ENCODE results near the gene NMB. TPM values are rescaled to one million over a fixed set of nuclear protein-coding genes. Genes with fewer than 3 reads are reported as not detected.
"Not testable (repeated sequence)": the region's sequence is repeated elsewhere in the genome, so short reads cannot be mapped to it uniquely, and the experiment has no call there.

NMB gene, protein sequence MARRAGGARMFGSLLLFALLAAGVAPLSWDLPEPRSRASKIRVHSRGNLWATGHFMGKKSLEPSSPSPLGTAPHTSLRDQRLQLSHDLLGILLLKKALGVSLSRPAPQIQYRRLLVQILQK
- polyA plus RNA-seq: 10 to 100 TPM in 1 of 3 donors, 1 to 10 TPM in 2; 3.2 to 10.8 (median 10.0) TPM

DNA sequence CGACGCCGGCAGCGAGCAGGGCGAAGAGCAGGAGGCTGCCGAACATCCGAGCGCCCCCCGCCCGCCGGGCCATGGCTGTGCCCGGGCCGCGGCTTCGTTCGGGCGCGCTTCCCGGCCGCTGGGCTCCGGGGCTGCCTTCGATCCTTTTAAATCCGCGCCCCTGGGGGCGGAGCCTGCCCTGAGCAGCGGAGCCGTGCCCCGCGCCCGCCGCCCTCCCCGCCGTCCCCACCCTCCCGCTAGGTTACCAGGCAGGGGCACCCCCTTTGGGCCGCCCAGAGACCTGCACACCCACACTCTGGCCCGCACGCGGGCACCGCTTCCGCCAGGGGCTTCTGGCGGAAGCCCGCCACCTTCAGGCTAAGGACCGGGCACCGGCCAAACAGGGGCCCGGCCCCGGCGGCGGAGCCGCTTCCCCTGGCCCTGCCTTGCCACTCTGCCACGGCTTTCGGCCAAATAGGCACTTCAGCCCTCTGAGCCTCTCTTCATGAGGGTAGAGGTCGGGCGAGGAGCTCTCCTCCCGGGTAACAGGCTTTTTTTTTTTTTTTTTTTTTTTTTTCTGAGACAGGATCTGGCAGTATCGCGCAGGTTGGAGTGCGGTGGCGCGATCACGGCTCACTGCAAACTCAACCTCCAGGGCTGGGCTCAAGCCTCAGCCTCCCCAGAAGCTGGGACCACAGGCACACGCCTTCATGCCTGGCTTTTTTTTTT, at the start of gene NMB:
Gene NMB, minus strand, starts transcription at position 120 of the 708 bp plus-strand sequence. Its CDS starts 47 bp downstream, at position 73.
- peak; percentile 86 to 89 (median 88) for DNase-seq
- Mint-ChIP-seq H3K36me3 (no peaks in the 10 kb centered on the region), H3K9me3 (no peaks in the 10 kb centered on the region), H3K27ac (peak within 1 kb of the TSS; percentile 73 to 88 (median 82)), H3K4me3 (peak within 1 kb of the TSS; percentile 81 to 88 (median 83)), H3K27me3 (ENCODE audit: low read depth in 3 of 3) (peaks cover 9 to 20% (median 11%) of the 10 kb centered on the region in 3 donors), H3K4me1 (peaks cover 44 to 64% of the 10 kb centered on the region in 2 donors)

DNA sequence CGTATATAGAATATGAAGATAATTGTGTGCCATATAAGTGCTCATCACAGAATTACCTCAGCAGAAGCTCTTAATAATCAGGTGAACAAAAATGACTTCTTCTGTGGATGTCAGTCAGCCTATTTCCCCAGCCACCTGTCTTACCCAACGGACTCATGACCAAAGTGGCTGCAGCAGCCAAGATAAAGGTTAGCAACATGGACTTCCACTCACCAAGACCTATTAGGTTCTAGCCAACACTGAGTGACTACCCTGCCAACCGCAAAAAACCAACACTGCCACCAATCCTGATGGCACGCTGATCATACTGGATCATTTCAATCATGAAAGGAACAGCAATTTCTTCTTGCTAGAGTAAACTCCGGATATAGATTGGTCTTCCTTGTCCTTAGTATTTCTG, 45.8 kb upstream of the NMB start:
- peaks cover 0 to 5% (median 0%) of the 10 kb centered on the region in 3 donors for H3K36me3 Mint-ChIP-seq
- peaks cover 59 to 80% of the 10 kb centered on the region in 2 donors for H3K4me1 Mint-ChIP-seq
- H3K9me3 Mint-ChIP-seq: no peaks in the 10 kb centered on the region
- DNase-seq: no peak
- H3K4me3 Mint-ChIP-seq: no peak overlapping the region
- no peaks in the 10 kb centered on the region for H3K27me3 Mint-ChIP-seq (ENCODE audit: low read depth in 3 of 3)
- peak overlapping the region in 4 of 6 donors; percentile 36 to 84 (median 75) for H3K27ac Mint-ChIP-seq

DNA sequence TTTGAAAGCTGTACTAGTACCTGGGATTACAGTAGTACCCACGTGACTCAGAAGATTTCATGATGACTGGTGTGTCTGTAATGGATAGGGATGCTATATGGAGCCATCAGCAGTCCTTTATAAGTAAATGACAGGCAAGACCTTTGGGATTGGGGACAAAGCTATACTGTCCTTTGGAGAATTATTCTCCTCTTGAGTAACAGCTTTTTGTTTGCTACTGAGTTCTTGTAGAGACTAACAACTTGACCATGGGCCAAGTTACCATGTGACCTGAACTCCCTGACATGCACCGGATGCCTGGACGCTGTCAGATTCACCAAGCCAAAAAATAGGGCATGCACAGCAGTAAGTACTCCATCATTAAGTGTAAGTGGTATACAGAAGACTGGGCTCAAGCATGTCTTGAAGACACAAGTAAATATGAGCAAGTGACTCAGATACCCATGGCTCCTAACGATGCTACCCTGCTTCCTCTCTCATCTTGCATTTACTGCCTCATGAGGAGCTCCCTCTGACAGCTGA, 45.0 kb upstream of the NMB start:
- no peak overlapping the region for H3K4me3 Mint-ChIP-seq
- peaks cover 57 to 80% of the 10 kb centered on the region in 2 donors for H3K4me1 Mint-ChIP-seq
- no peaks in the 10 kb centered on the region for H3K9me3 Mint-ChIP-seq
- H3K27me3 Mint-ChIP-seq (ENCODE audit: low read depth in 3 of 3): no peaks in the 10 kb centered on the region
- no peak for DNase-seq
- peaks cover 0 to 3% (median 0%) of the 10 kb centered on the region in 3 donors for H3K36me3 Mint-ChIP-seq
- peak overlapping the region; percentile 21 to 84 (median 52) for H3K27ac Mint-ChIP-seq

DNA sequence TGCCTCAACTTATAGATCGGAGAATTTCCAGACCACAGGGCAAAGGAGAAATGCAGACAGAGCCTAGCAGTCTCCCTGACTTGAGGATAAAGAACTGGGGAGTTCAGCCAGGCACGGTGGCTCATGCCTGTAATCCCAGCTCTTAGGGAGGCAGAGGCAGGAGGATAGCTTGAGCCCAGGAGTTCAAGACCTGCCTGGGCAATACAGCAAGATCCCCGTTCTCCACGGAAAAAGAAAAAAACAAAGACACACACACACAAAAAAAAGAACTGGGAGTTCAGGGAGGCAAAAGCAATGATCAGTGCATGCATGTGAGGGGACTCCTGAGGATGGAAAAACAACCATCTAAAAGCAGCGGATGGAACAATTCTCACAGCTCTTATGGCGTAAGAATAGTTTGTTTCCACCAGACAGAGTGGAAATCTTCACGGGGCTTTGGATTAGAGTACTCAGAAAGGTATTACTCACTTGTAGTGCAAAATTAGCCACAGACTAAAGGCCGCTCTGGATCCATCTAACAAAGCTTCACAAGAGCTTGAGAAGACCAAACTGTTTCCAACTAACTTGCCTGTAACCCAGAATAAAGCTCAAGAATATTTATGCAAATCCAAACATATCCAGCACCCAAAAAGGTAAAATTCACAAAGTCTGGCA, 41.7 kb upstream of the NMB start:
- Mint-ChIP-seq H3K27me3 (ENCODE audit: low read depth in 3 of 3) (no peaks in the 10 kb centered on the region), H3K4me3 (peak overlapping the region in 1 of 5 donors; percentile 2), H3K9me3 (no peaks in the 10 kb centered on the region), H3K4me1 (peaks cover 61 to 81% of the 10 kb centered on the region in 2 donors), H3K27ac (peak overlapping the region in 5 of 6 donors; percentile 1 to 53 (median 5)), H3K36me3 (peaks cover 0 to 3% (median 0%) of the 10 kb centered on the region in 3 donors)
- no peak for DNase-seq

DNA sequence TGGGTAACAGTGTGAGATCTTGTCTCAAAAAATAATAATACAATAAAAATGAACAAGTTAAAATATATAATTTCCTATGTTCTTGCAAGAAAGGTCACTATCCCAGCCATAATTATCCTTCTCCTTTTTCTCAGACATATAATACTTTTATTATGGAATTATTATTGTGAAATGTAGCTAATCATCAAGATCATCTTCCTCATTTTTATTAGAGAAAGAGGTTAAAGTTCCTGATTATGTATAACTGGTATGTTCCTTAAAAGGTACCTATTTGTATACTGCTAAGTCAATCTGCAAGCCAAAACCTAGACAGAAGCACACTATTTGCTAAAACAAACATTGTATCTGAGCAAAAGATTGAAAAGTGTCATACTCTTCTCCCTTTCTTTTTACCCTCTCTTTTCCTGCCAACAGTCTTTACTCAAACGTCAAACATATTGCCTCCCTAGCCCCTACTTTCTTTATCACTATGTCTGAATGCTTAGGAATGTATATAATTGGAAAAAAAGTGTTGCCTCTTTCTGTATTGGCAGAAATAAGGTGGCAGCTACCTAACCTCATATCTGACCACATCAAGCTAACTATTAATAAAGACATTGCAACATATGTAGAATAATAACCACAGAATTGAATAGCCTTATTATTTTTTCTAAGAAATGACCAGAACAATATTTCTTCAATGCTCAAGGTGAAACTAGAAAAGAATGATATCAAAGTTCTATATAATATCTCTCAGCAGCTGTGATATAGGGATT, 39.4 kb upstream of the NMB start:
- Mint-ChIP-seq H3K36me3 (peaks cover 0 to 3% (median 0%) of the 10 kb centered on the region in 3 donors), H3K4me1 (peaks cover 48 to 69% of the 10 kb centered on the region in 2 donors), H3K9me3 (no peaks in the 10 kb centered on the region), H3K4me3 (peak overlapping the region in 1 of 5 donors; percentile 11), H3K27ac (peak overlapping the region; percentile 13 to 70 (median 55)), H3K27me3 (ENCODE audit: low read depth in 3 of 3) (peaks cover 0 to 2% (median 0%) of the 10 kb centered on the region in 3 donors)
- DNase-seq: no peak

DNA sequence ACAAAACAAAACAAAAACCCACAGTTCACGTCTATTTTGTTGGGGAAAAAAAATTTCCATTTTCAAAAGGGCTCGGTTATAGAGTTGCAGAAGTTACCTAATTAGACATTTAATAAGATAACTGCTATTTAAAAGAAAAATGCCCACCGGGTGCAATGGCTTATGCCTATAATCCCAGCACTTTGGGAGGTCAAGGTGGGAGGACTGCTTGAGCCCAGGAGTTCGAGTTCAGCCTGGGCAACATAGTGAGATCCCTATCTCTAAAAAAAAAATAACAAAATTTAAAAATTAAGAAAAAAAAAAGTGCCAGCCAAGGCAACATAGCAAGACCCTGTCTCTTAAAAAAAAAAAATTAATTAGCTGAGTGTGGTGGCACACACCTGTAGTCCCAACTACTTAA, 38.8 kb upstream of the NMB start:
- DNase-seq: no peak
- no peak overlapping the region for H3K4me3 Mint-ChIP-seq
- H3K4me1 Mint-ChIP-seq: peaks cover 52 to 74% of the 10 kb centered on the region in 2 donors
- H3K27me3 Mint-ChIP-seq (ENCODE audit: low read depth in 3 of 3): peaks cover 0 to 2% (median 0%) of the 10 kb centered on the region in 3 donors
- H3K27ac Mint-ChIP-seq: no peak overlapping the region
- no peaks in the 10 kb centered on the region for H3K9me3 Mint-ChIP-seq
- peaks cover 0 to 4% (median 0%) of the 10 kb centered on the region in 3 donors for H3K36me3 Mint-ChIP-seq

DNA sequence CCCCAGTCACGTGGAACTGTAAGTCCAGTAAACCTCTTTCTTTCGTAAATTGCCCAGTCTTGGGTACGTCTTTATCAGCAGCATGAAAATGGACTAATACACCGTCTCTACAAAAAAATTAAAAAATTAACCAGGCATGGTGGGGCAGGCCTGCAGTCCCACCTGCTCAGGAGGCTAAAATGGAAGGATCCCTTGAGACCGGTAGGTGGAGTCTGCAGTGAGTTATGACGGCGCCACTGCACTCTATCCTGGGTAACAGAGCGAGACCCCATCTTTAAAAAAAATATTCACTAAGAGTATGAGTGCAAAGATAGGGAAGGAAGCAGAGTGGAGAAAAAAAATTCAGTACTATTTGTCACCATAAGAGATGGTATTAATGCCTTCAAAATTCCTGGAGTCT, 32.3 kb upstream of the NMB start:
- peak overlapping the region in 3 of 6 donors; percentile 5 to 66 (median 22) for H3K27ac Mint-ChIP-seq
- peaks cover 7 to 18% (median 8%) of the 10 kb centered on the region in 3 donors for H3K36me3 Mint-ChIP-seq
- peaks cover 0 to 4% (median 0%) of the 10 kb centered on the region in 3 donors for H3K27me3 Mint-ChIP-seq (ENCODE audit: low read depth in 3 of 3)
- no peak for DNase-seq
- peaks cover 20 to 34% of the 10 kb centered on the region in 2 donors for H3K4me1 Mint-ChIP-seq
- no peaks in the 10 kb centered on the region for H3K9me3 Mint-ChIP-seq
- H3K4me3 Mint-ChIP-seq: no peak overlapping the region

DNA sequence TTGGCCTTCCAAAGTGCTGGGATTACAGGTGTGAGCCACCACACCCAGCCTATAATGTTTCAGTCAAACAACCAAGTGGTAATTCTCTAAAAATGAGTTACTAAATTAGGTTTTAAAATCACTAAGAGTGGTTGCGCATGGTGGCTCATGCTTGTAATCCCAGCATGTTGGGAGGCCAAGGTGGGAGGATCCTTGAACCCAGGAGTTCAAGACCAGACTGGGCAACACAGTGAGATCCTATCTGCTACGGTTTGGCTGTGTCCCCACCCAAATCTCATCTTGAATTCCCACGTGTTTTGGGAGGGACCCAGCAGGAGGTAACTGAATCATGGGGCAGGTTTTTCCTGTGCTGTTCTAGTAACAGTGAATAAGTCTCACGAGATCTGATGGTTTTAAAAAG, 31.9 kb upstream of the NMB start:
- H3K4me3 Mint-ChIP-seq: no peak overlapping the region
- peak overlapping the region in 1 of 6 donors; percentile 66 for H3K27ac Mint-ChIP-seq
- peaks cover 7 to 18% (median 8%) of the 10 kb centered on the region in 3 donors for H3K36me3 Mint-ChIP-seq
- no peaks in the 10 kb centered on the region for H3K9me3 Mint-ChIP-seq
- peaks cover 0 to 4% (median 0%) of the 10 kb centered on the region in 3 donors for H3K27me3 Mint-ChIP-seq (ENCODE audit: low read depth in 3 of 3)
- DNase-seq: no peak
- peaks cover 20 to 34% of the 10 kb centered on the region in 2 donors for H3K4me1 Mint-ChIP-seq

DNA sequence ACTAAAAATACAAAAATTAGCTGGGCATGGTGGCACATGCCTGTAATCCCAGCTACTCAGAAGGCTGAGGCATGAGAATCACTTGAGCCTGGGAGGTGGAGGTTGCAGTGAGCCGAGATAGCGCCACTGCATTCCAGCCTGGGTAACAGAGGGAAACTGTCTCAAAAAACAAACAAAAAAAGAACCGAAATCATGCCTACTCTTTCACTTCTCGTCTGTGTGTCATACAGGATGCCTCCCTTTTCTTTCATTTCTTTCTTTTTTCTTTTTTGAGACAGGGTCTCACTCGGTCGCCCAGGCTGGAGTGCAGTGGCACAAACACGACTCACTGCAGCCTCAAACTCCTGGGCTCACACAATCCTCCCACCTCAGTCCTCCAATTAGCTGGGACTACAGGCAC, 28.4 kb upstream of the NMB start:
- H3K36me3 Mint-ChIP-seq: peaks cover 7 to 20% (median 11%) of the 10 kb centered on the region in 3 donors
- not testable (repeated sequence) for H3K4me3 Mint-ChIP-seq; DNase-seq; H3K27me3 Mint-ChIP-seq (ENCODE audit: low read depth in 3 of 3); H3K27ac Mint-ChIP-seq; H3K9me3 Mint-ChIP-seq
- peaks cover 18 to 29% of the 10 kb centered on the region in 2 donors for H3K4me1 Mint-ChIP-seq

DNA sequence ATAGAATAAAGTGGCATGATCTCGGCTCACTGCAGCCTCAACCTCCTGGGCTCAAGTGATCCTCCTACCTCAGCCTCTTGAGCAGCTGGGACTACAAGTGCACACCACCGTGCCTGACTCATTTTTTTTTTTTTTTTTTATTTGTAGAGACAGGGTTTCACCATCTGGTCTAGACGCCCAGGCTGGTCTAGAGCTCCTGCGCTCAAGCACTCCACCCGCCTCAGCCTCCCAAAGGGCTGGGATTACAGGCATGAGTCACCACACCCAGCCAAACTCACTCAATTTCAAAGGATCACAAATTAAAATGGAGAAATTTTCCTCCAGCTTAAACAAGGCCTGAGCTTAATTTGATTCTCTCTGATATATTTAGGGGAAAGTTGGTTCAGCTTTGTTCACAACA, 27.3 kb upstream of the NMB start:
- no peak for DNase-seq
- Mint-ChIP-seq H3K4me3 (no peak overlapping the region), H3K27me3 (ENCODE audit: low read depth in 3 of 3) (peaks cover 0 to 2% (median 2%) of the 10 kb centered on the region in 3 donors), H3K4me1 (peaks cover 16 to 20% of the 10 kb centered on the region in 2 donors), H3K27ac (peak overlapping the region in 1 of 6 donors; percentile 34), H3K9me3 (no peaks in the 10 kb centered on the region), H3K36me3 (peaks cover 6 to 18% (median 10%) of the 10 kb centered on the region in 3 donors)

DNA sequence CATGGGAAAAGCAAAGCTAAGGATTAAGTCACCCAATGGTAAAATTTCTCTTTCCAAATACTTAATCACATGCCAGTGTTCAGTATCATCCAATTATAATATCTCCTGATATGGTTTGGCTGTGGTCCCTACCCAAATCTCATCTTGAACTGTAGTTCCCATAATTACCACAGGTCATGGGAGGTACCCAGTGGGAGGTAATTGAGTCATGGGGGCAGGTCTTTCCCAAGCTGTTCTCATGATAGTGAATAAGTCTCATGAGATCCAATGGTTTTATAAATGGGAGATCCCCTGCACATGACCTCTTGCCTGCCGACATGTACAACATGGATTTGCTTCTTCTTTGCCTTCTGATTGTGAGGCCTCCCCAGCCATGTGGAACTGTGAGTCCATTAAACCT, 26.1 kb upstream of the NMB start:
- H3K4me3 Mint-ChIP-seq: no peak overlapping the region
- H3K27me3 Mint-ChIP-seq (ENCODE audit: low read depth in 3 of 3): peaks cover 0 to 2% (median 2%) of the 10 kb centered on the region in 3 donors
- peaks cover 14 to 16% of the 10 kb centered on the region in 2 donors for H3K4me1 Mint-ChIP-seq
- H3K27ac Mint-ChIP-seq: peak overlapping the region in 2 of 6 donors; percentile 8 to 30
- H3K9me3 Mint-ChIP-seq: no peaks in the 10 kb centered on the region
- peaks cover 6 to 15% (median 7%) of the 10 kb centered on the region in 3 donors for H3K36me3 Mint-ChIP-seq
- no peak for DNase-seq

DNA sequence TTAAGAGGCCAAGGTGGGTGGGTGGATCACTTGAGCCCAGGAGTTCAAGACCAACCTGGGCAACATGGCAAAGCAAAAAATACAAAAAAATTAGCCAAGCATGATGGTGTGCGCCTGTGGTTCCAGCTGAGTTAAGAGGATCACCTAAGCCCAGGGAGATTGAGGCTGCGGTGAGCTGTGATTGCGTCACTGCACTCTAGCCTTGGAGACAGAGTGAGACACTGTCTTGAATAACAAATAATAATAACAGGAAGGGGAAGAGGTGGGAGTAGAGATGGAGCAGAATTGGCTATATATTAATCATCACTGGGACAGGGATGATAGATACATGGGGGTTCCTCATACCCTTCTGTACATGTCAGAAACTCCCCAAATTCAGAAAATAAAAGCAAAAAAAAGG, 23.8 kb upstream of the NMB start:
- peaks cover 14 to 16% of the 10 kb centered on the region in 2 donors for H3K4me1 Mint-ChIP-seq
- no peaks in the 10 kb centered on the region for H3K9me3 Mint-ChIP-seq
- H3K27ac Mint-ChIP-seq: peak overlapping the region in 4 of 6 donors; percentile 52 to 76 (median 62)
- no peak overlapping the region for H3K4me3 Mint-ChIP-seq
- no peak for DNase-seq
- H3K27me3 Mint-ChIP-seq (ENCODE audit: low read depth in 3 of 3): peaks cover 0 to 2% (median 0%) of the 10 kb centered on the region in 3 donors
- H3K36me3 Mint-ChIP-seq: peaks cover 3 to 12% (median 5%) of the 10 kb centered on the region in 3 donors

DNA sequence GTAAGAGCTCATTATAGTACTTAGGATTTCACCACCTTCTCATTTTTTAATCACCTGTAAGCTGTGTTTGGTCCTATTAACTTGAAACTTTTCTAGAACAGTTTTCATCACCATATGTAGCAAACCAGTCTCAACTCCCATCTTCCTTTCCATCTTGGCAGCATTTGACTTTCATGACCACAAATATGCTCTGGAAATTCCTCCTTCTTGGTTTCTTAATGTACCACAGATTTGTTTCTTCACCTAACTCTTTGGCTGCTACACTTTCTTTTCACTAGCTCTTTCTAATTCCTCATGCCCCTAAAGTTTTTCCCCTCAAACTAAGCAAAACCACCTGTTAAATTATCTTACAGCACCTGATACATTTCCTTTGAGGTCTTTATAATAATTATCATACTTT, 13.2 kb upstream of the NMB start:
- no peak for DNase-seq
- H3K36me3 Mint-ChIP-seq: peaks cover 12 to 24% (median 14%) of the 10 kb centered on the region in 3 donors
- H3K4me3 Mint-ChIP-seq: no peak overlapping the region
- H3K9me3 Mint-ChIP-seq: no peaks in the 10 kb centered on the region
- H3K27me3 Mint-ChIP-seq (ENCODE audit: low read depth in 3 of 3): peaks cover 0 to 3% (median 0%) of the 10 kb centered on the region in 3 donors
- H3K27ac Mint-ChIP-seq: peak overlapping the region in 3 of 6 donors; percentile 13 to 37 (median 14)
- H3K4me1 Mint-ChIP-seq: peaks cover 0 to 8% of the 10 kb centered on the region in 2 donors

All from immature natural killer cell (primary cell).